ENCODE measurements around the gene EXD2. TPM values are rescaled to one million over a fixed set of nuclear protein-coding genes. Genes with fewer than 3 reads are reported as not detected.

The EXD2 gene
- total and polyA plus RNA-seq, 11 donors = 7.2 to 20.9 (median 16.1) TPM

- no peak for ATAC-seq
- H3K36me3 ChIP-seq = no peaks in the 10 kb centered on the region
- TF ChIP-seq POLR2A (IDR thresholded peaks at IDR 0.05) (no peak), CTCF (IDR thresholded peaks at IDR 0.05) (no peak)
- peak overlapping the region in 7 of 12 donors; percentile 0 to 42 (median 9) for H3K27ac ChIP-seq
- peaks cover 0 to 15% (median 0%) of the 10 kb centered on the region in 9 donors for H3K27me3 ChIP-seq
- H3K4me3 ChIP-seq = no peak overlapping the region
- intact Hi-C loops (cut with DNase I) = loop anchor here in 2 of 10 donors (2.0 to 10.0 kb wide), 2 partner anchors 47 to 77 kb away; no protein-coding TSS in a partner anchor
- 73 to 90% (median 79%) methylated on average over 4 of the region's 4 CpGs for whole genome bisulfite sequencing, 4 donors
- no peak for DNase-seq
- peaks cover 2 to 85% (median 52%) of the 10 kb centered on the region in 12 donors for H3K4me1 ChIP-seq
- H3K9me3 ChIP-seq = no peaks in the 10 kb centered on the region
Observed at GRCh38 chr14:69267492-69267891, 76.2 kb downstream of the EXD2 start.

DNA sequence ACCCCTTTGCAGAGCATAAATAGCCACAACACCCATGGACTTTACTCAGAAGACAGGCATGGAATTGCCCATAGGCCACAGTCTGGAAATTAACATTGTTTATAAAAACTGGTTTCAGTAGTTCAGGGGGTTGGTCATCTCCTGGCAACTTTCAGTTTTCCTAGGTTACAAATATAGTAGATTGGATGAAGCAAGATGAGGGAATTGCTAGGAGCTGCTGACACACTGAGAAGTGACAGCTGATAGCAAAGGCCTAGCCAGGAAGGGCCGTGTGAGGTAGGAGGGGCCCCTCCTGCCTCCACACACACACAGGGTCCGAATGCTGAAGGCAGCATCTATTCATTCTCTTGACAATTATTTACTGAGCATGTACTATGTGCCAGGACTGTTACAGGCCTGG is 76.9 kb downstream of the EXD2 start:
- peak in 1 of 5 donors; percentile 47 for DNase-seq
- TF ChIP-seq CTCF (IDR thresholded peaks at IDR 0.05) (no peak), POLR2A (IDR thresholded peaks at IDR 0.05) (no peak)
- peak in 3 of 4 donors; percentile 41 to 72 (median 64) for ATAC-seq
- H3K27ac ChIP-seq = peak overlapping the region in 9 of 12 donors; percentile 0 to 54 (median 9)
- H3K9me3 ChIP-seq = no peaks in the 10 kb centered on the region
- no peak overlapping the region for H3K4me3 ChIP-seq
- peaks cover 0 to 12% (median 0%) of the 10 kb centered on the region in 9 donors for H3K27me3 ChIP-seq
- H3K36me3 ChIP-seq = no peaks in the 10 kb centered on the region
- 34 to 44% (median 39%) methylated on average over 2 of the region's 2 CpGs for WGBS, 4 donors
- peaks cover 0 to 81% (median 48%) of the 10 kb centered on the region in 12 donors for H3K4me1 ChIP-seq
- intact Hi-C loops (cut with DNase I) = loop anchor here in 1 of 10 donors (10.0 kb wide), 1 partner anchor 77 kb away; no protein-coding TSS in a partner anchor

GRCh38 chr14:69268763-69269162 is 77.5 kb downstream of the EXD2 start:
- no peak for TF ChIP-seq CTCF (IDR thresholded peaks at IDR 0.05)
- no peak for DNase-seq
- Histone ChIP-seq H3K4me3 (no peak overlapping the region), H3K27me3 (peaks cover 0 to 7% (median 0%) of the 10 kb centered on the region in 9 donors), H3K9me3 (no peaks in the 10 kb centered on the region), H3K27ac (peak overlapping the region in 9 of 12 donors; percentile 0 to 54 (median 18)), H3K4me1 (peaks cover 0 to 81% (median 44%) of the 10 kb centered on the region in 12 donors), H3K36me3 (no peaks in the 10 kb centered on the region)
- peak in 3 of 4 donors; percentile 19 to 31 (median 30) for ATAC-seq
- 39 to 46% (median 42%) methylated on average over 4 of the region's 4 CpGs for WGBS, 4 donors
- intact Hi-C loops (cut with DNase I) = loop anchor here in 1 of 10 donors (10.0 kb wide), 1 partner anchor 76 kb away; no protein-coding TSS in a partner anchor

GRCh38 chr14:69269381-69269780 is 78.1 kb downstream of the EXD2 start:
- Histone ChIP-seq H3K27ac (no peak overlapping the region), H3K4me3 (no peak overlapping the region), H3K36me3 (no peaks in the 10 kb centered on the region), H3K4me1 (peaks cover 0 to 78% (median 42%) of the 10 kb centered on the region in 12 donors), H3K27me3 (peaks cover 0 to under 1% (median 0%) of the 10 kb centered on the region in 9 donors), H3K9me3 (no peaks in the 10 kb centered on the region)
- intact Hi-C loops (cut with DNase I) = loop anchor here in 1 of 10 donors (10.0 kb wide), 1 partner anchor 75 kb away; no protein-coding TSS in a partner anchor
- DNase-seq (no peak), ATAC-seq (no peak)
- TF ChIP-seq POLR2A (IDR thresholded peaks at IDR 0.05) = no peak
- TF ChIP-seq CTCF (IDR thresholded peaks at IDR 0.05) = no peak
- 88 to 98% (median 94%) methylated on average over 1 of the region's 1 CpG for WGBS, 4 donors
